HL-60/S4 treated with retinoic acid at 250 ng/mL for 4 days and 3 days (cell line): ENCODE measurements around the gene NDUFB8.

Source experiments
- in situ Hi-C: fragments of 300-500 bp; cut with MboI; formaldehyde crosslinking; loops from 2 replicates; pipeline ENCODE4 v1.7.0; 2022; ENCODE audit warnings: low sequenced_read_pairs

NDUFB8 gene

DNA sequence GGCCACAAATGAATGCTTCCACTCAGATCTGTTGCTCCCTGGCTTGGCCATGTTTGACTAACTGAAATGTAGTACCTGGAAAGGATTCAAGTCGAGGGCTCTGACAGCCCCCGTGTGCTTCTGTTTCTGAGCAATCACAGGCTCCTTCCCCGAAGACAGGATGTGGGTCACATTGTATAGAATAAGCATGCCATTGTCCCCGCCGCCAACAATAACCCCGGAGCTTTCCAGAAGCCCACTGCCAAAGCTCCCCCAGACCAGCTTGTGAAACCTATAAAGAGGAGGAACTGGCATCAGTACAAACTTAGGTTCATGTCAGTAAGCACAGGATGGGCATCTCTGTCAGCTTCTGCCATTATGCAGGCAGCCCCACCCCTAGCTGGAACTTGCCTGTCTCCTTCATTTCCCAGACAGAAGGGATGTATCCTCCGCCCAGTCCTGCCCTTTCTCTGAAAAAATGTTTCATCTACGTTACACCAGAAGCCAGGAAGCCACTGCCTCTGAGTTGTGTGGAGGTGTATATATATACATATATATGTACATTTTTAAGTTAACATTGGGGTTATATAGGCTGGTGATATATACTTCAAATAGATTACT is 20.3 kb downstream of the NDUFB8 start:
- in situ Hi-C loops: no loop called here

DNA sequence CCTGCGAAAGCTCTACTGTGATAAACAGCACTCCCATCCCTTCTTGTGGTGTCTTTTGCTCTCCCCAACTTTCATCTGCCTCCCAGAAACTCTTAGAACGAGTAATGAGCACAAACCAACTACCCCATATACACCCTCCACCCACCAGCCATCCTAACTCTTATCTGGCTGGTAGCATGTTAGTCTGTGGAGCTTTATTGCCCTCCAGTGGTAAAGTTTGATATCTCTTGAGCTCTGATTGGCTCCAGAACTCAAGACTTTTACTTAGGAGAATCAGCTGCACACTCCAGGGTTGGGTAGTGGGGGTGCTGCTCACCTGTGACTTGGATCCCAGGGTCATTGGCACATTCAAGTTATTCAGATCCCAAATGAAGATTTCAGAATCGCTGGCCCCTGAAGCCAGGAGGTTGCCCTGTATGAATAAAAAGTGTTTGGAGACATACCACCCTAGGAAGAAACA is 20.9 kb downstream of the NDUFB8 start:
- in situ Hi-C loops: no loop called here

DNA sequence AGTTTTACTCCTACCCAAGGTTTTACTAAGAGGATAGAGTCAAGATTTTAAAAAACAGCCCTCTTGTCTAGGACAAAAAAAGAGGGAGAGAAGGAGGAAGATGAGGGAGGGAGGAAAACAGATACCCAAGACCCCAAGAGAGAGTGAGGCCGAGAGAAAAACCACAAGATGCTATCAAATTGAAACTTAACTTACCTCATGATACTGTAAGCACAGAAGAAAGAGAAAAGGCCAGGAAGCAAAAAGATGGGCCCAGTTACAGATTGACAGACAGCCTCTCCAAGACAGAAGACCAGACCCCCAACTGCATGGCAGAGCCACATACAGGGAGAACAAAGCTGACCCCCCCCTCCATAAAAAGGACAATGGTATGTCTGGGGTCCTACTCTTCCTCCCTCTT is 21.4 kb downstream of the NDUFB8 start:
- in situ Hi-C loops: no loop called here

DNA sequence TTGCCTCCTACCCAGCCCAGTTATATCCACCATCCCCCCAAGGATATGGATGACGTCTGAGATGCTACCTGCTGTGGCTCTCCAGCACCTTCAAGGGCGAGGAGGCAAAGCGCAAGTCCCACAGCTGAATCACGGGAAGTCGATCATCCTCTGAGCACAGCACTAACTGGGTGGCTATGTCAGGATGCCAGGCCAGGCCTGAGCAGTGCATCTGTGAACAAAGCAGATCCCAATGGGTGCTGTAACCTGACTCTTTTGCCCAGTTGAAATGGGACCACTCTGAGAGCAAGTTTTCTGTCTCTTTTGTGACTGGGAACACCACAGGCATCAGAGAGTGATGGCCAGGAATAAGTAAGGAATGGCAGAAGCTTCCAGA is 22.3 kb downstream of the NDUFB8 start:
- in situ Hi-C loops: no loop called here

DNA sequence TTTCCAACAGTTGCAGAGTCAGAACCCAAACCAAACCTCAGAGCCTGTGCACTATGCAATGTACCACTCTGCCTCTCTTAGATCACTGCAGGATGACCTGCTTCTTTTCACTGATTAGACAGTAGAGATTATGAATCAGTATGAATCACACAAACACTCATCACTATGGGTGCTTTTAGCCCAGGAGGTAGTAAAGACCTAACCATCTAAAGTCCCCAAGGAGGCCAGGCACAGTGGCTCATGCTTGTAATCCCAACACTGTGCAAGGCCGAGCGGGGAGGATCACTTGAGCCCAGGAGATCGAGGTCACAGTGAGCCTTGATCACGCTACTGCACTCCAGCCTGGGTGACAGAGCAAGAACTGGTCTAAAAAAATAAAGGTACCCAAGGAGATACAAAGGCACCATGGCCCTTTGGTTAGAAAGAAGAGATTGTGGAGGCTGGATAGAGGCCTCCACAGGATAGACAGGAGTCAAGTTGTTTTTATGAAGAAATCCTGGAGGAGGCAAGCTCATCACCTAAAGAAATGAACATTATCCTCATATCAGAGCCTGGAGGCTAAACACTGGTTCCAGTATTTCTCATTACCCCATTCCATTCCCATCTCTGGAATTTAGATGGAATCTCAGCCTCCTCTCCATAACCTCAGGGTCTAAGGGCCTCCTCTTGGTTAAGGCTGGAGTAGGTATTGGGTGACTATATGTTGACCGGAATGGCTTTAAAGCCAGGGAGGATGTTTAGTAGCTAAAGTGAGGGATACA is 22.9 kb downstream of the NDUFB8 start:
- in situ Hi-C loops: no loop called here

DNA sequence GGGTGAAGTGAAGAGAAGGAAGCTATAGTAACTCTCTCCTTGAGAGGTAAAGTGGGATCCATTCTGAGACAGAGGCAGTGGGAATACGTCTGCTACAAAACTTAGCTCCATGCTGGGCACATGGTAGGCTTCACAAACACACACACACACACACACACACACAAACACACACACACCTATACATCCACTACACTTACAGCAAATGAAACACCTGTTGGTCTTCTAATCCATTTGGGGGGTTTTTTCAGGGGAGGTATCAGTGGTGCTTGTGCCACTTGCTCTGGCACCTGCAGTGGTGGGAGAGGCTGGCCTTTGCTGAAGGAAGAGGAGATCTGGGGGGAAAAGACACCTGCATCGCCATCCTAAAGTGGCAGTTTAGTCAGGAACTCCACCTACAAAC is 24.5 kb downstream of the NDUFB8 start:
- in situ Hi-C loops: no loop called here

DNA sequence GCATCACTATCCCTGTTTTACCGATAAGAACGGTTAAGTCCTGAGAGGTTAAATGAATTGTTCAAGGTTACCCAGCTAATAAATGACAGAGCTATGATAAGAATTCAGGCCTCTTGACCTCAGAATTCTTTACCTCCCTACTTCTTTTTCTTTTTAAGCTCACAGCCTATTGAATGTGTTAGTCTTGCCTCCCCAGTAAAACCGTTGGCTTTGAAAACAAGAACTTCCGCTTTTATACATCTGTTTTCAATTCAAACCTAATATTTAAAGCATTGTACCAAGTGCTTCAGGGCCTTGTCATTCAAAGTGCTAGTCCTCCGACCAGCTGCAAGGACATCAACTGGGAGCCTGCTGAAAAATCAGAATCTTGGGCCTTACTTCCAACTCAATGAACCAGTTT is 25.6 kb downstream of the NDUFB8 start:
- in situ Hi-C loops: no loop called here

DNA sequence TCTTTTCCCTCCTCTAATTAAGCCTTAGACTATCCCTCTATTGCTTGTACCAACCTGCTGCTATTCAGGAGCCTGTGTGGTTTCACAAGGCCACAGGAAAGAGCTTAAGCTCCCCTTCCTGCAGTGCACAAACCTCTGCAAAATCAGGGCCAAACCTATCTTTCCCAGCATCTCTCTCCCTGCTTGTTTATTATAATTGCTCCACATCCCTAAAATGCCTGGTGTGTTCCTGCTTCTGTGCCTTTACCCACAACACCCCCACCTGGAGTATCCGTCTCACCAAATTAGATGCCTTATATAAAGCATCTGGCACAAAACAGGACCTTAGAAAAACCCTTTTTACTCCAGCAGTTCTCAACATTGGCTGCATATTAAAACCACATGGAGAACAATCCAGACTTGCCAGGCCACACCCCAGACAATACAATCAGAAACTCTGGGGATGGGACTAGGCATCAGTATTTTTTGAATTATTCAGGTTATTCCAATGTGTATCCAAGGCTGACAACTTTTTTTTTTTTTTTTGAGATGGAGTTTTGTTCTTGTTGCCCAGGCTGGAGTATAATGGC is 26.7 kb downstream of the NDUFB8 start:
- in situ Hi-C loops: no loop called here

DNA sequence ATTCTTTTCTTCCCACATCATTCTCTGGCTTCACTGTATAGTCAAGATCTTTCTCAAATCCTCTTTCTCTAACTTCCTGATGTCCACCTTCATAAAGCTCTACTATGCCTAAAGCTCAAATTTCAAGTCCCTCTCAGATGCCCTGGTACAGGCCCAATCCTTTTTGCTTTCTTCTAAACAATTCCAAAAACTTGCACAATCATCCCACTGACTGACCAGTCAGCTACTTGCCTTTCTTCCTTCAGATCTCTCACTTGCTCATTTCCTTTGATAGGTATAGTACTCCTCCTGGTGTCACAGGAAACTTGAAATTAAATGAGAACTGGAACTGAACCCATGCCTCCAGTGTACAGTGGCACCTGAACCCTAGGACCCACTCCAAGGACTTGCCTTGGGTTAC is 28.2 kb downstream of the NDUFB8 start:
- in situ Hi-C loops: no loop called here

DNA sequence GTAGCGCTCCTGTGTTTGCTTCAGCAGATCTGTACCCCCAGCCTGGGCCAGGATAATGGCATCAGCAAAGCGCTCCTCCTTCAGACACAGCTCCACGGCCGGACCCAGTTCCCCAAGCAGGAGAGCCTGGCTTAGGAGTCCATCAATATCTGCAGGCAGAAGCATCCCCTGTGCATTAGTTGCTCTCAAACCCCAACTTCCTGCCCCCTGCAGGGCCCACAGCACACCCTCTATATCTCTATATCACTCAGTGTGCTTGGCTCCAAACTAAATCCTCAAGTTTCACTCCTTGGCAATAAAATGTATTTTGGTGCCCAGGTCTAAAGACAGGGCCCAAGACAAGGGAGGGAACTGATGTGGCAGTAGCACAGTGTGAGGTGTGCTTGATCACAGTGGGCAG is 31.6 kb downstream of the NDUFB8 start:
- in situ Hi-C loops: no loop called here

DNA sequence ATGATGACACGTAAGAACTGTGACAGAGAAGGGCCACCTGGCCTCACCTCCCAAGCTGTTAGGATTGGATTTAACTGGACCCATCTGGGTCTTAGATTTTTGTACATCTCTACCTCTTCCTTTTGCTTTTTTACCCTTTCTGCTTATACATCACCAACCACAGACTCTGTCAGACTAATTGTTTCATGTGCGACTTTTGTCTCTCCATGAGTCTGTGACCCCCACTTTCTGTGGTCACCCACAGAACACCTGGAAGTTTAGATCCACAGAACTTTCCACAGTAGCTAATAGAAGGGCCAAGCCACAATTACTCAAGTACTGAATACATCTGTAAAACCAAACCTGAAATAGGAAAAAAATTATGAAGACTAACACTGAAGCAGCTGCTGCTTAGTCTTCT is 33.1 kb downstream of the NDUFB8 start:
- in situ Hi-C loops: no loop called here

DNA sequence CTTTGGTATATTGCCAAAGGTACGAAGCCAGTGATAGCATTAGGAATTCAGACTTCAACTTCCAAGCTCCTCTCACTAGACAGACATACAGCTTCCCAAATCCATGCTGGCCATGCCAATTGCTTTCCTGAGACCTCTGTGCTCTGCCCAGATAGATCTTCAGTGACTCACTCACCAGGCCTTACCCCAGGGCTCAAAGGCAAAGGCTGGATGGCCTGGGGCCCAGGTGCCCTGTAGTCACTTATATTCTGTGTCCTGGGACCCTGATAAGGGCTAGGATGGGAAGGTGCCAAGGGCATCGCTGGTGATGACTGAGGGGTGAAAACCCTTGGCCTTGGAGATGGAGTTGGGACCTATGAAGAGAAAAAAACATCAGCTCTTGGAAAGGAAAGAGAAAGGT is 39.1 kb downstream of the NDUFB8 start:
- in situ Hi-C loops: no loop called here

DNA sequence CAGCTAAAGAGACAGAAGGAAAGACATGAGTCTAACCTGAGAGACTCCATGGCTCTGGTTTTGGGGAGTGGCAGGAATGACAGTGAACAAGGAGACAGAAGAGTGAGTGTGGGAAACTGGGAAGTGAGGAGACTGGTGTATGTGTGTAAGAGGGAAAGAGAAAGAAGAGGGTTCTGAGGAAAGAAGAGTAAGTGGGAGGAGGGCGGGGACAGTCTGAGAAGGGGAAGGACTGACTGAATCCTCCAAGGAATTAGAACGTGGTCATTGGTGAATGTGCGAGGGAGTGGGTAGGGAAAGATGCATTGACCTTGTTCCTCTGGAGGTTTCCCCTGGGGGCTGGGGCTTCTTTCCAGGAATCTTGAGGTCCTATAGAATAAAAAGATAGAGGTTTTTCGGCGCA is 40.3 kb downstream of the NDUFB8 start:
- in situ Hi-C loops: no loop called here

DNA sequence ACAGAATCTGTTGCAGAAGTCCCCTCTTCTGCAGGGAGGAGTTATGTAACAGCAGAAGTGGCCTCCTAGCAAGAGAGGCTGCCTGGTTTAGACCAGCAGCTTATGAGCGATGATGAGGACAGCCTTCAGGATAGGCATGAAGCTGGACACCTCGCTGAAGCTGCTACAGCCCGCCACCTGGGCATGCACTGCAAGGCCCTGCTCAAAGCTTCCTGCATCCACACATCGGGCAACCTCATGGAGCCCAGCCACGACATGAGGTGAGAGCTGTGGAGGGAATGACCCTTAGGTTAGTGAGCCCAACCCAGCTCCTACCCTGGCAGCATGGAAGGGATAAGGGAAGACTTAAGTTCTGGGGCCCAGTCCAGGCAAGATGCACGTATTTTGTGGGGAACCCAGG is 42.1 kb downstream of the NDUFB8 start:
- in situ Hi-C loops: no loop called here

DNA sequence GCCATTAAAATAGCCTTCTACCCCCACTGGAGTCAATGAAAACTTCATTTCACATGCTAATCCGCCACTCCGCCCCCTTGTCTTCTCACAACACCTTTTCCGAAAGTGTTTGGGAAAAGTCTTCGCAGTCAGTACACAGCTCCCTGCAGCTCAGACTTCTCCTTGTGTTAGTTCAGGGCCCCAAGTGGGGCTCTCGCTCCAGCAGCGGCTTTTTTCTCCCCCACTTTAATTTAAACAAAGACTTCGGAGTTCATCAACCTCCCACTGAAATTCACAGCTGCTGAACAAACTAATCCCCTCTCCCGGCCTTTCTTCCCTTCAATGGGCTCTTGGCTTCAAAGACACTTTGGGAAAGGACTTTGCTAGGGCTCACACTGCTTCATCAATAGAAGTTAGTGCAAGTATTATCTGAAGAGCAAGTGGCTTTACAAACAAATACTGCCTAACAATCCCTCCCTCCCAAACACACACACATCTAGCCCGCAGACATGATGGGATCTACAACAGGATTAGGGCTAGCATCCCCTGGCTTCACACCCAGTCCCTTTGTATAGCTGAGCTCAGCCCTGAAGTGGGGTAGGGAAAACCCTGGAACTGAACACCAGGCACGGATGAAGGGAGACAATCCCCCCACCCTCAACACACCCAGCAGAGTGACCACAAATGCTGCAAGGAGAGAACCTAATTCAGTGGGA is 43.7 kb downstream of the NDUFB8 start:
- in situ Hi-C loops: no loop called here

DNA sequence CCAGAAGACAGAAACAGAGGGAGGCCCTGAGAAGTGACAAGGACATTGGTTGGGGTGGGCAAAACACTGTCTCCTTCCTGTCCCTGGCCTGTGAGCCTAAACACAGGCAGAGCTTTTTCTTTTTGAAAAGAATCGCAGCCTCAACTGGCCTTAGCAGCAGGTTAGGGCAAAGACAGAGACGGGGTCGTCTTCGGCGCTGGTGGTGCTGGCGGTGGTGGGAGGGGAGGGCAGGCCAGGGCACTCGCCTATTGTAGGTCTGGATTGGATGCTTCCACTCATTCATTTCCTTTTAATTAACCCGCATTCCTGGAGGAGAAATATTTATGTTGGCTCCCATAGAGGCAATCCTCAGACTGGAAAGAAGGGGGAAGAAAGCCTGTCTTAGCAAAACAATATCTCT is 44.3 kb downstream of the NDUFB8 start:
- in situ Hi-C loops: no loop called here

DNA sequence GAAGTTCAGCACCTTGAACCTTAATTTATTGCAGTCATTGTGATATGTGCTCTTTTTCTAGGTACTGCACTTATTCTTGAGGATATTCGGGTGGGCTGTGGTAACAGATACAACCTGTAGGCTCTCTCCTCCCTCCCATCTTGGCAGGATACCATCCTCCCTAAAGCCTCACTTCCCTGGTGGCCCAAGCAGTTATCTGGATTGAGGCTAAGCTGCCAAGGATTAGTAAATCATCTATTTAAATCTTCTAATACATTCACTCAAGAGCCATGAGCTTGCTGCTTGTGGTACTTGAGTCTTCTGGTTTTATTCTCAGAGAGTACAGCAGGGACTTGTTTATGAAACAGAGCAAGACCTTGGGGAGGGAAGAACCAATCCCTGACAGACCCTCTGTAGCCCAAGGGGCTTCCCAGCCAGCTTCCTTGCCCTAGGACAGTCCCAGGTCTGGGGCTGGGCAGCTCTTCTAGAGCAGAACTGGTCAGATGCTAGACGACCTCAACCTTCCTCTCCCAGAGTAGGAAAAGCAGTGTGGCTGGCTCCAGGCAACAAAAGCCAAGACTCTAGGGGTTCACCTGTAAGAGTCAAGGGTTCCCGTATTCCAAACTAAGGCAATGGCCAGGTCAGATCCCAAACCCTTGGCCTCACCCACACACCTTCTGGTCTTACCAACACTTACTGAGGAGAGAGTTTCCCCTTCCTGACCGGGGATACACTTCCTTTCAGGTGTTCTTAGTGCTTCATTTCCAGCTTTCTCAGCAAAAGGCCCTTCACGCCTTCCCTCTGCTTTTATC is 45.6 kb downstream of the NDUFB8 start:
- in situ Hi-C loops: no loop called here

DNA sequence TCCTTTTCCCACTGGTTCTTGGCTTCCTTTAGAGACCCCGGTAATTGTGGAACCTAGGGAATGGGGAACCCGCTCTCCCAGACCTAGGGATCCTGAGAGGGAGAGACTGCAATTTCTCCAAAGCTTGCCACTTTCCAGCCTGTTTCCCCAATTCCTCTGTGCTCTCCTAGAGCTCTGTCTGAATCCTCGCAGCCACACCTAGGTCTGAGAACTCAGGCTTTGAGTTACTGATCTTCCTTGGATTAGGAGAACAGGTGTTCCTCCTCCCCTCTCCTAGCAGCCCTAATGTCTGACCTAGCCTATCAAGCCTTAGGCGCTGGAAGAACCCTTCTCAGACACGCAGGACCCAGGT is 46.9 kb downstream of the NDUFB8 start:
- in situ Hi-C loops: no loop called here

DNA sequence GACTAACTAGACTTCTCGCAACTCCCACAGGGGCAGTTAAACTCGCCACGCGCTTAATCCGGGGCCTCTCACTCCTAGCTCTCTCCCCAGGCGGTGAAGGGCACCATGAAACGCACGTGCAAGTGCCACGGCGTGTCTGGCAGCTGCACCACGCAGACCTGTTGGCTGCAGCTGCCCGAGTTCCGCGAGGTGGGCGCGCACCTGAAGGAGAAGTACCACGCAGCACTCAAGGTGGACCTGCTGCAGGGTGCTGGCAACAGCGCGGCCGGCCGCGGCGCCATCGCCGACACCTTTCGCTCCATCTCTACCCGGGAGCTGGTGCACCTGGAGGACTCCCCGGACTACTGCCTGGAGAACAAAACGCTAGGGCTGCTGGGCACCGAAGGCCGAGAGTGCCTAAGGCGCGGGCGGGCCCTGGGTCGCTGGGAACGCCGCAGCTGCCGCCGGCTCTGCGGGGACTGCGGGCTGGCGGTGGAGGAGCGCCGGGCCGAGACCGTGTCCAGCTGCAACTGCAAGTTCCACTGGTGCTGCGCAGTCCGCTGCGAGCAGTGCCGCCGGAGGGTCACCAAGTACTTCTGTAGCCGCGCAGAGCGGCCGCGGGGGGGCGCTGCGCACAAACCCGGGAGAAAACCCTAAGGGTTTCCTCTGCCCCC is 47.4 kb downstream of the NDUFB8 start:
- in situ Hi-C loops: no loop called here

DNA sequence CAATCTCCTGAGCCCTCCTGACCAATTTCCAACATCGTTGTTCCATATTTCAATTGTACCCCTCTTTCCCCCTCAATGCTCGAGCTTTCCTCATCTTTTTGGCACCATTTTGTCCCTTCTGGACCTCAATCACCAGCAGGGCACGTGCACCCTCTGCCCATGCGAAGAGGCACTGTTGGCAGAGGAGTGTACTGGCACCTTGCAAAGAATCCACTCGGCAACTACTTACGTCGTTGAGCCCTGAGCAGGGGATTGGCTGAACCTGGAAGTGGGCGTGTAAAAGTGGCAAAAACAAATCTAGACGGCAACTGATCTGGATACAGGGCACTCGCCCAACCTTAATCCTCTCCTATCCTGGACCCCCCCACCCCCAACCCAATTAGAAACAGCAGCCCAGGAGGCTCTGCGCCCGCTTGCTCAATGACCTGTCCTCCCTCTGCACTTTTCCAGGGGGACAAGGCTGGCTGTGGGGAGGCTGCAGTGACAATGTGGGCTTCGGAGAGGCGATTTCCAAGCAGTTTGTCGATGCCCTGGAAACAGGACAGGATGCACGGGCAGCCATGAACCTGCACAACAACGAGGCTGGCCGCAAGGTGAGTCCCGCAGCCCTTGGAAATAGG is 48.1 kb downstream of the NDUFB8 start:
- in situ Hi-C loops: no loop called here
